Embryonic facial prominence (tissue), 1 donor: ENCODE data around the gene POFUT1.
"Not testable (repeated sequence)": the region's sequence is repeated elsewhere in the genome, so short reads cannot be mapped to it uniquely, and the experiment has no call there.

Source experiments
- DNase-seq: peaks from one replicate; pipeline ENCODE4 v3.0.0-alpha.2; 2016; ENCODE audit errors: extremely low spot score

Gene POFUT1

DNA sequence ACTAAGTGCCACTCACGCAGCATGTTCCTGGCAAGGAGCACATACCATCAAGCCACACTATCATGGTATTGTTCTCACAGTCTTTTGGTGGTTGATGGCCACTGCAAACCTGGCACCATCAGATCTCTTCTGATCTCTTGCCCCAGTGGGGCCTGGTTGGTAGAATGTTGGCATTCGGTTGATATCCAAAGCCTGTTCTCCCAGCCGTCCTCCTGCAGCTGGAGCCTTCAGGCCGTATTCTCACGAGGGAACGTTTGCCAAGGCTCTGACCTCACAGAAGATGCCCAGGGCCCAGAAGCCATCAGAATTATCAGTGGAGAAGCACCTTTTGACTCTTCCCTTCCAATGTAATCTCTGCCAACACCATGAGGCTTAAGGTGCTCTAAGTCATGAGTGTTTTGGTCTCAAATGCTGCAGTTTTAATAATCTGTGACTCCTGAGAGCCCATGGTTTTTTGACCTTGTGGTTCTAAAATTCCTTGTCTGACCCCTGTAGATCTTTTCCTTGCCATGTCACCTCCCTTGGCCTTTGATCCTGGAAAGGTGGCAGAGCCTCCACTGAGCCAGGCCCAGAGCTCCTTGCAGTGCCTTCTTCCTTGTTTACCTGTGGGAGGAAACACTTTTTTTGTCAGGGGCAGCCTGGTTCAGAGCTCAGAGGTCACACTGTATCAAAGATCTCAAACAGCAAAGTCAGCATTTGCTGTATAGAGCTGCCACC, 27.8 kb downstream of the POFUT1 start:
- no peak for DNase-seq

DNA sequence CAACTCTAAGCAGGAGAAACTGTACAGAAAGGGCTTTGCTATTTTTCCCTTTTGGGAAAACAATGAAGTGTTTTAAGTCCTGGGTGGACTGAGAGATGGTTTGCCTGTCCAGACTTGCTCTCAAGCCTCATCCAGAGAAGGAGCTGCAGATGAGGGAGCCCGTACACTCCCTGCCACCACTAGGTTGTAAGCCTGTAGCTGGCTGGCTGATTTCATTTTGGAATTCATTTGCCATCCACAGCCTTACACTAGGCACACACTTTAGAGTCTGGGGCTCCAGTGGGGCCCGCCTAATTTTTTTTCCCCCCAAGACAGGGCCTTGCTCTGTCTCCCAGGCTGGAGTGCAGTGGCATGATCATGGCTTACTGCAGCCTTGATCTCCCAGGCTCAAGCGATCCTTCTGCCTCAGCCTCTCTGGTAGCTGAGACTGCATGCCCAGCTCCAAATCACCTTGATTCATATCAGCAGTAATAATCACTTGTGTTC, 28.4 kb downstream of the POFUT1 start:
- no peak for DNase-seq

DNA sequence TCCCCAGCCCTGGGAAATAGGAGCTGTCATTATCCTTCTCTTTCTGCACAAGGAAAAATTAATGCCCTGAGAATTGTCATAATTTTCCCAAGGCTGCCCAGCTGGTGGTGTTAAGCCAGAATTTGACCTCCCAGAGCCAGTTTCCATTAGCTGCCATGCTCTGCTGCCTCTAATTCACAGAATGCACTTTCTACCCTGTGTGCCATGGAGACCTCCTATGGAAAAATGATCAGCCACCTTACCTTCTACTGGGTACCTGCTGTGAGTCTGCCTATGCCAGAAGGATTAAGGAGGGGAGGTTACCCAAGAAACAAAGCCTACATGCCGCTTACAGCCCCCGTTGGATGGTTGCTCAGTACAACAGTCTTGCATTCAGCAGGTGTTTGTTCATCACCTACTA, 29.1 kb downstream of the POFUT1 start:
- DNase-seq, result no peak

DNA sequence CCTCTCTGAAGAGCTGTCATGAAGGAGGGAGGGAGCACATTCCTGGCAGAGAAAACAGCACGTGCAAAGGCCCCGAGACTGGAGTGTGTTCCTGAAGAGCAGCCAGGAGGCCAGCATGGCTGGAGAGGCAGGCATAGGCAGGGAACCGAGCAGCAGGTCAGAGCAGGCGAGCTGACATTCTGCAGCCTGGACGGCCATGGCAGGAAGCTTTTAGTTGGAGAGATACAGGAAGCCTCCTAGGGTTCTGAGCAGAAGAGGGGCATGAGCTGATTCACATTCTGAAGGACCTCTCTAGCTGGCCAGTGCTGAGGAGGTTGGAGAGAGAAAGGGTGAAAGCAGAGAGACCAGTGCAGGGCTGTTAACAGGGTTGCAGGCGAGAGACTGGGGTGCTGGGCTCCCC, 29.7 kb downstream of the POFUT1 start:
- no peak for DNase-seq

GRCh38 chr20:32238483-32239425, 31.1 kb downstream of the POFUT1 start:
- no peak for DNase-seq

- no peak for DNase-seq
Measured at GRCh38 chr20:32240205-32240604, 32.5 kb downstream of the POFUT1 start.

GRCh38 chr20:32241807-32242206, 34.1 kb downstream of the POFUT1 start:
- DNase-seq, result no peak

GRCh38 chr20:32244150-32244823, 36.6 kb downstream of the POFUT1 start:
- no peak for DNase-seq

DNA sequence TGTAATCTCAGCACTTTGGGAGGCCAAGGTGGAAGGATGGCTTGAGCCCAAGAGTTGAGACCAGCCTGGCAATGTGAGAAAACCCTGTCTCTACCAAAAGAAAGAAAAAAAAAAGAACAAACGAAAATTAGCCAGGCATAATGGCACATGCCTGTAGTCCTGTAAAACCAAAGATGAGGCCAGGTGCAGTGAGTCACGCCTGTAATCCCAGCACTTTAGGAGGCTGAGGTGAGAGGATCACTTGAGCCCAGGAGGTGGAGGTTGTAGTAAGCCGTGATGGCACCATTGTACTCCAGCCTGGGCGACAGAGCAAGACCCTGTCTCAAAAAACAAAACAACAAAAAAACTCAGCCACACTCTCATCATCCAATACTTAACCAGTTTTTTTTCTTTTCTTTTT, 37.3 kb downstream of the POFUT1 start:
- no peak for DNase-seq

DNA sequence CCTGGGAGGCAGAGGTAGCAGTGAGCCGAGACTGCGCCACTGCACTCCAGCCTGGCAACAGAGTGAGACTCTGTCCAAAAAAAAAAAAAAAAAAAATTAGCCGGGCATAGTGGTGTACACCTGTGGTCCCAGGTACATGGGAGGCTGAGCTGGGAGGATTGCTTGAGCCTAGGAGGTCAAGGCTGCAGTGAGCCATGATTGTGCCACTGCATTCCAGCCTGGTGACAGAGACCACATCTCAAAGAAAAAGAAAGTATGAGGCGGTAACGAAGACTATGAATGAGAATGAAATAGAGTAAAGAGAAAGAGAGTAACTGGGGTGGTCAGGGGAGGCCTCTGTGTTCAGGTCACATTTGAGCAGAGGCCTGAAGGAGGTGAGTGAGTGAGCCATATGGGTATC, 38.5 kb downstream of the POFUT1 start:
- not testable (repeated sequence) for DNase-seq

- DNase-seq, result no peak
Measured at GRCh38 chr20:32248043-32248442, 40.4 kb downstream of the POFUT1 start.

DNA sequence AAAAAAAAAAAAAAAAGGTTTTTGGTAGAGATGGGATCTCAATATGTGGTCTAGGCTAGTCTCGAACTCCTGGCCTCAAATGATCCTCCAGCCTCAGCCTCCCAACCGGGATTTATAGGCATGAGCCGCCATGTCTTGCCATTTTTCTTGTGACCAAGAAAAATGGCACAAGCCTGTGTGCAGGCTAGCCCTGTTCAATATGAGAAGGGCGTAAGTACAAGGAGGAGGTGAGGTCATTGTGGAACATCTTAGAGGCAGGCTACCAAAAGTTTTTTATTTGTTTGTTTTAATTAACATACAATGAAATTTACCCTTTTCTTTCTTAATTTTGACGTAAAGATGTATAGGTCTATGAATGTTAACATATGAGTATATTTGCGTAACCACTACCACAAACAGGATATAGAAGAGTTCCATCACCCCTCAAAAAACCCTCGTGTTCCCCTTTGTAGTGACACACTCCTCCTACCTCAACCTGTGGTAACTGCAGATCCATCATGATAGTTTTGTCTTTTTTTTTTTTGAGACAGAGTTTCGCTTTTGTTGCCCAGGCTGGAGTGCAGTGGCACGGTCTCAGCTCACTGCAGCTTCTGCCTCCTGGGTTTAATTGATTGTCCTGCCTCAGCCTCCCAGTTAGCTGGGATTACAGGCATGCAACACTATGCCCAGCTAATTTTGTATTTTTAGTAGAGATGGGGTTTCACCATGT, 41.5 kb downstream of the POFUT1 start:
- DNase-seq, result no peak

DNA sequence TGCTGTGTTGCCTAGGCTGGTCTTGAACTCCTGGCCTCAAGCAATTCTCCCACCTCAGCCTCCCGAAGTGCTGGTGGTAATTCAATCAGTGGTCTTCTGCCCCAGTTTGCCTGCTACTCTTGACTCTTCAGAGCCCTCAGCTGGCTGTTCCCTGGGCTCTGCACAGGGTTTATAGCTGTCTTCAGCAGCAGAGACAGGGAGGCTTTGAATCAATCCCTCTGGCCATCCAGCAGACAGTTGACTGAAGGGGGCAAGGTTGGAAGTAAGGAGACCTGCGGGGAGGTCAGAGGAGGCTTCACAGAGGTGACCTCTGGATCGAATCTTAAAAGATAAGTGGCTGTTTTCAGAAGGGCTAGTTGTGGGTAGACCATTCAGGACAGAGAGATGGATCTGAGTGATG, 43.8 kb downstream of the POFUT1 start:
- DNase-seq, result no peak

DNA sequence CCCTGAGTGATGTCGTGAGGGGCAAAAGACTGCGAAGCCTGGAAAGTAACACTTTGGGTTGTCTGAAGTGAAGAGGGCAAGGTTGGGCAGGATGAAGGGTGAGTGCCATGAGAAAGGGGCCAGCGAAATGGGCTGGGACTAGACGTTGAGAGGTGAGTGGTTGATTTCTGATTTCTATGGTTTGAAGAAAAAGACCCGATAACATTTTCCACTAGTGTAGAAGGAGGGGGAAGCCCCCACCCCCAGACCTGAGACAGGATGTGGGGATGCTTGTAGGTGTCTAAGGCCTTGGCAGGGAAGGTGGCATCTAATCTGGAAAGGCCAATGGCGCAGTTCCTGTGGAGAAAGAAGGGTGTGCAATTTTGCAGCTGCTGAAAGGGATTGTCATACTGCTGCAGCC, 44.5 kb downstream of the POFUT1 start:
- DNase-seq, result no peak

- DNase-seq, result not testable (repeated sequence)
Measured at GRCh38 chr20:32260973-32261372, 53.3 kb downstream of the POFUT1 start.

DNA sequence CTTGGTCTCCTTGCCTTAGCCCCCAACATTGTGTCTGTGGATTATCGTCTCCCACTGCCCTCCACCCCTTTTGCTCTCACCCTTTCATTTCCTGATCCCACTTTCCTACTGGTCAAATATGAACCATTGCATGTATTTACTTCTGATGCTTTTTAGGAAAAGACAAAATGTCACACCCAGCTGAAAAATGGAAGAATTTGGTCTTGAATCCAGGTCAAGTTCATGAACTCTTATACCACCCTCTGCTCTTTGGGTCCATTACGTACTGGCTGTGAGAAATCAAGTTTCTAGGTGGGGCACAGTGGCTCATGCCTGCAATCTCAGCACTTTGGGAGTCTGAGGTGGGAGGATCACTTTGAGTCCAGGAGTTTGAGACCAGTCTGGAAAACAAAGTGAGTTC, 54.0 kb downstream of the POFUT1 start:
- DNase-seq, result no peak

DNA sequence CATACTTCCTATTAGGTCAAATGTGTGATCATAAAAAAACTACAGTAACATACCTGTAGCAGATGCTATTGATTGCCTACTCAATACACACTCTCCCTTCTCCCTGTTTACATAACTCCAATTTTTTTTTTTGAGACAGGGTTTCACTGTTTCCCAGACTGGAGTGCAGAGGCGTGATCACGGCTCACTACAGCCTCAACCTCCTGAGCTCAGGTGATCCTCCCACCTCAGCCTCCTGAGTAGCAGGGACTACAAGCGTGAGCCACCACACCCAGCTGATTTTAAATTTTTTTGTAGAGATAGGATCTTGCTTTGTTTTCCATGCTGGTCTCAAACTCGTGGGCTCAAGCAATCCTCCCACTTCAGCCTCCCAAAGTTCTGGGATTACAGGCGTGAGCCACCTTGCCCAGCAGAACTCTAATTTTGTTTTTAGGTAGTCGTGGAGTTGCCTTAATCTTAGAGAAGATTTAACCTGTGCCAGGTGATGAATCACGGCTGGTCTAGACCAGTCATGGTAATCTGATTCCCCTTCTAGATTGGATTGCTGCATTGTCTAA, 55.8 kb downstream of the POFUT1 start:
- no peak for DNase-seq

DNA sequence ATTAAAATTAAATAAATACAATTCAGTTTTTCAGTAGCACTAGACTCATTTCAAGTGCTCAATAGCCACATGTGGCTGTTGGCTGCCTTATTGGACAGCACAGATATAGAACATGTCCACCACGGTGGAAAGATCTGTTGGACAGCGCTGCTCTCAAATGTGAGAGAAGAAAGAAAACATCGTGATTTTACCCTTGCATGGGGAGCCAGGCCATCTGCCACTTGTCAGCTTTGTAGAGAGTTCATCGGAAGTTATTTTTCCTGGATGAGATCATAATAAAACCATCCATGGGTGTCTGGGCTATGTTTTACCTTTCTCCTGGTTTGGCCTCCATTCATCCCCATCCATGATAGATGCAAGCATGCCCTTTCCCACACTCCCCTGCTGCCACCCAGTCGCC, 63.9 kb downstream of the POFUT1 start:
- no peak for DNase-seq

GRCh38 chr20:32274359-32274758, 66.7 kb downstream of the POFUT1 start:
- DNase-seq, result no peak

- not testable (repeated sequence) for DNase-seq
Measured at GRCh38 chr20:32275163-32275562, 67.5 kb downstream of the POFUT1 start.
